NB4 (cell line): ENCODE measurements around the gene CENPB.
A peak's percentile ranks its signal among the peaks of the same experiment; 100 is the strongest.

Experiments
- MYC ChIP-seq: IDR thresholded peaks from 2 replicates; pipeline ENCODE4 v1.6.1; 2011; ENCODE audit warnings: low read depth, low read length
- TF ChIP-seq, protein P1 (sequence below): IDR thresholded peaks from one replicate; pipeline ENCODE4 v1.5.1; 2012; ENCODE audit warnings: low read depth, low read length
- TF ChIP-seq, protein P2 (sequence below): IDR thresholded peaks from 2 replicates; pipeline ENCODE4 v1.6.1; 2011; ENCODE audit warnings: low read depth, low read length

DNA sequence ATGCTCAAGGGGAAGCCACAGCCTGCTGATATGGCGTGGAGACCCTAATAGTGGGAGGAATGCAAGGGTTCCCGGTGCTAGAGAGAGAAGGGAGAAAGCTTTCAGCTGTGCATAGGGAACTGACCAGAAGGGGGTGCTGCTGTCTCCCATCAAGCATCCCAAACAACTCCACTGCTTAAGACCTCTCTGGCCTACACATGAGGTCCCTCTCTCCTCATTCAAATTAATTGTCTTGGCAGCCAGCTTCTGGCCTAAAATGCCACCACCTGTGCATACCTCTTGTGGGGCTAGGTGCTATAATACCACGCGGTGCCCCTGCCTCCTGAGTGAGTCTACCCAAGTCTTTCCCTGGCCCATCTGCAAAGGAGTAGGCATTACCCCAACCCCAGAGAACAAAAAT is 33.4 kb downstream of the CENPB start:
- TF ChIP-seq, protein P1, sequence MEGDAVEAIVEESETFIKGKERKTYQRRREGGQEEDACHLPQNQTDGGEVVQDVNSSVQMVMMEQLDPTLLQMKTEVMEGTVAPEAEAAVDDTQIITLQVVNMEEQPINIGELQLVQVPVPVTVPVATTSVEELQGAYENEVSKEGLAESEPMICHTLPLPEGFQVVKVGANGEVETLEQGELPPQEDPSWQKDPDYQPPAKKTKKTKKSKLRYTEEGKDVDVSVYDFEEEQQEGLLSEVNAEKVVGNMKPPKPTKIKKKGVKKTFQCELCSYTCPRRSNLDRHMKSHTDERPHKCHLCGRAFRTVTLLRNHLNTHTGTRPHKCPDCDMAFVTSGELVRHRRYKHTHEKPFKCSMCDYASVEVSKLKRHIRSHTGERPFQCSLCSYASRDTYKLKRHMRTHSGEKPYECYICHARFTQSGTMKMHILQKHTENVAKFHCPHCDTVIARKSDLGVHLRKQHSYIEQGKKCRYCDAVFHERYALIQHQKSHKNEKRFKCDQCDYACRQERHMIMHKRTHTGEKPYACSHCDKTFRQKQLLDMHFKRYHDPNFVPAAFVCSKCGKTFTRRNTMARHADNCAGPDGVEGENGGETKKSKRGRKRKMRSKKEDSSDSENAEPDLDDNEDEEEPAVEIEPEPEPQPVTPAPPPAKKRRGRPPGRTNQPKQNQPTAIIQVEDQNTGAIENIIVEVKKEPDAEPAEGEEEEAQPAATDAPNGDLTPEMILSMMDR = peak; percentile 96
- TF ChIP-seq, protein P2, sequence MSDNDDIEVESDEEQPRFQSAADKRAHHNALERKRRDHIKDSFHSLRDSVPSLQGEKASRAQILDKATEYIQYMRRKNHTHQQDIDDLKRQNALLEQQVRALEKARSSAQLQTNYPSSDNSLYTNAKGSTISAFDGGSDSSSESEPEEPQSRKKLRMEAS = no peak
- TF ChIP-seq MYC = no peak
